KBM-7 (cell line): ENCODE results near the gene MKX.

ENCODE experiments used
- DNase-seq: peaks from one replicate; pipeline ENCODE4 v3.0.0-alpha.2; 2015
- in situ Hi-C: fragments of 300-500 bp; cut with MboI; formaldehyde crosslinking; loops from 2 replicates; pipeline ENCODE4 v1.14.3; 2020; ENCODE audit warnings: low sequenced_read_pairs, low pct_unique_long_range_greater_than_20kb, mixed read lengths

MKX gene

GRCh38 chr10:27743012-27743876 is 2.4 kb downstream of the MKX start:
- no peak for DNase-seq
- in situ Hi-C loops = no loop called here

DNA sequence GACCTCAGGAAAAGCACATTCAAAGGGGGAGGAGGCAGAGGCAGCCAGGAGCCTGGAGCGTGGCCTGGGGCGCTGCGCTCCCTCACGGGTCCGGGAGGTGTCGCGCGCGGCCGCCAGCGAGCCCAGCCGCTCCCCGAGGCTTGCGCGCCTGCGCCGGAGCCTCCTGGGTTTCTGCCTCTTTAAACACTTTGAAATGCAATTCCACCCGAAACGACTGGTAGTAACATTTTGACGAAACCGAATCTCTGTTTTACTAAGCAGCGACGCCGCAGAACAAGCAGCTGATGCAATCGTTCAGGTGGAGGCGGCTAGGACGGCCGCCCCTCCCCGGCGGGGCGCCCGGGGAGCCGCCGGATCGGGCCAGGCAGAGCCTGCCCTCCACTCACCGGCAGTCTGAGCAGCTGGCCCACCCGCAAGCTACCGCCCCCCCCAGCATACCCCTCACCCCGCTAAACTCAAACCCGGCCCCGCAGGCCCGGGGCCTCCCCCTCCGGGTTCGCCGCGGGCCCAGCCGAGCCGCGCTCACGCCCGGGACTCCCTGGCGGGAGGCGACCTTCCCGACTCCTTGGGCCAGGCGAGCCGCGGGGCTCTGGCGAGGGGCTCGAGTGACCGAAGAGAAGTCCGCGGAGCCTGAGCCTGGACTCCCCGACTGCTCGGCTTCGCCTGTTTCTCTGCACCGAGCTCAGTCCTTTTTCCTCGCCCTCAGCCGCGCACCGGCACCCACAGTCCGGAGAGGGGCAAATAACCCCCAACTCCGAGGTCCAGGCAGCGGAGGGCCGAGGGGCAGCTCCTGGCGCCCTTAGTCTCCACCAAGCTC is 3.2 kb downstream of the MKX start:
- peak; percentile 80 for DNase-seq
- in situ Hi-C loops = no loop called here

DNA sequence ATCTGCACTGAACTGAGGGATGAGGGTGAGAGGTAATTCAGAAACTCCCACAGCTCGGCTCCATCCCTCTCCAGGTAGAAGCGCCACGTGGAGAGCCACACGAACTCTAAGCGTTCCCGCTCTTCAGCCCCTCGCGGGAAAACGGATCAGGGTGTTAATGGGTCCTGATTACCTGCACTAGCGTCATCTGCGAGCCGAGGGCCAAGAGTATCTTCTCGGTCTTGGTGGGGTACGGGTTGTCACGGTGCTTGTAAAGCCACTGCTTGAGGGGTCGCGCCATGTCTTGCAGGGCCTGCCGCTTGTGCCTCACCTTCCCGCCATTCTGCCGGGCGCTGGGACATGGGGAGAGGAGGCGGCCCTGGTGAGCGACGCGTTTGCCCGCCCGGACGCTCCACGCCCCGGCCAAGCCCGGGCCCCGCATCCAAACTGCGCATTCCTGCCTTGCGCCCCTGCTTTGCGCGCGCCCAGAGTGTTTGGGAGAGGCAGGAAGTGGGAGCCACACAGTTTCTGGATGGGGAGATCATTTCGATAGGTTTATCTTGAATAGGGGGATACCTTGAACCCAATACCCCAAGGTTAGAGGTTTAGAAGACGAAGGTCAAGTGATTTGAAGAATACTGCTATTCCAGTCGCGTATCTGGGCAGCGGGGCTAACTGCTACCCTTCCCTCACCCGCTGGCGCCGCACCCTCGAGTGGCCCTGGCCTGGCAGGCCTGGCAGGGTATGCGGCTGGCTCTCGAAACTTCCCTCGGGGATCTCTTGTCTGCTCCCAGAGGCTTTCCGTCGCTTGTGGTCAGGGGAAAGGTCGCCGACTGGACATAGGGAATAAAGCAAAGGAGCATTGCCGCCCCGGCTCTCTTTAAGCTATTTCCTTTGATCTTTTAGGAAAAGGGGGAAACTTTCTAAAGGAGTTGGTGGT is 4.2 kb downstream of the MKX start:
- no peak for DNase-seq
- in situ Hi-C loops = no loop called here

DNA sequence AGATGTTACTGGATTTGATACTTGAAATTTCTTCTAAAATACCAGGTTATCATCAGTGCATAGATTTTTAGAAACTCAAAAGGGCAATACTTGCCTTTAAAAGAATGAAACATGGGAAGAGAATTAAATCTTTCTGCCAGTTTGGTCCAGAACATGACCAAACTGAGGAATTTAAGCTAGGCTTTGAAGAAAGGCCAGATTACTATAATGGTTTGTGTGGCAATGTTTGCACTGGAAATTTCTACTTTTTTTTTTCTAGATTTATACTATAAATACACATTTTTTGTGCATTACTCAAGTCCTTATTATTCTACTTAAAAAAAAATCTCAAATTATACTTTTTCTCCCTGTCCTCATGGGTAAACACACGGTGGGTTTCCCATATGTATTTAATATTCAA is 9.2 kb downstream of the MKX start:
- DNase-seq = no peak
- in situ Hi-C loops = no loop called here

DNA sequence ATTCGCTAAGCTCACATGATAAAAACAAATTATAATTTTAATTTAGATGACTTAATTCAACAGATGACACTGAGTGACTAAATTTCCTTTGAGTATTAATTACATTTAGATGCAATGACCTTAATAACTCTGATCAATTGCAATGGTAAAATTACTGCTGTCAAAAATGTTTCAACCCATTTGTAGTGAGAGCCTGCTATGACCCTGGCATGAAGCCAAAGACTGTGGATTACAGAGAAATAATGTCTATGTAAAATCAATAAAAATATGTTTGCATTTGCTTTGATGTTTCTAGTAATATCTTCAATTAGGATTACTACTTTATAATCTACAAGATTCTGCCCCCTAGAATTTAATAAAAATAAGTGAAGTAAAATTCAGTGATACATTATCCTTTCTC is 15.6 kb downstream of the MKX start:
- in situ Hi-C loops = no loop called here
- DNase-seq = no peak

GRCh38 chr10:27728338-27728737 is 17.3 kb downstream of the MKX start:
- DNase-seq = no peak
- in situ Hi-C loops = no loop called here

DNA sequence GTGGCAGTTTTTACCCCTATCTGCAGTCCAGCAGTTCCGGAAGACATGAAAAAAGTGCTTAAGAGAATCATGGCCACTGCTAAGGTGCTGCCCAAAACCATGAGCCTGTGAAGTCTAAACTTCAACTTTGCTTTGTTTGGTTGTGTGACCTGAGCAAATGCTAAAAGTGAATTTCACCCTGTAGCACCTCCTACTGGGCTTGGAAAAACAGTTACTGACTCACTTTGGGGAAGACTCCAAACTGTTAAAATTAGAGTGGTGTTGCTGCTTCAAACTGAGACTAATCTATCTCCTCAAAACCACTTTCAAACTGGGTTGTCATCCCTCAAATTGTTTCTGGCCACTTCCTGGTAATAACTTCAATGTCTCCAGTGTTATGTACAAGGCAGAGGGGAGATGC is 21.3 kb downstream of the MKX start:
- DNase-seq = no peak
- in situ Hi-C loops = no loop called here

- DNase-seq = no peak
- in situ Hi-C loops = no loop called here
These were observed 22.2 kb downstream of the MKX start for GRCh38 chr10:27723436-27723835.

DNA sequence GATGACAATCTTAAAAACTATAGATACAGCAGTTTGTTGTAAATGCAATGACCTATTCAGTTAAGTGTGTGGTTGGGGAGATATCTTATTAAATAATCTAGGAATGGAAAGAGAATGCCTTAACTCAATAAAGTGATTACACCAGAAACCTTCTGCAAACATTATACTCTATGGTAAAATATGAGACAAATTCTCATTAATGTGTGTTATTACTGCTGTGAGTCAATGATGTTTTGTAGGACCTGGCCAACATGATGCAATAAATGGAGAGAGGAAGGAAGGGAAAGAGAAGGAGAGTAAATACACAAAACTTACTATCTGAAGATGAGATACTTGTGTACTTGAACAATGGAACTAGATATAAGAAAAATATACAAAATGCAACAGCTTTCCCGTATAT is 25.1 kb downstream of the MKX start:
- in situ Hi-C loops = no loop called here
- DNase-seq = no peak

- DNase-seq = no peak
- in situ Hi-C loops = no loop called here
These were observed 26.6 kb downstream of the MKX start for GRCh38 chr10:27719052-27719451.

- in situ Hi-C loops = no loop called here
- DNase-seq = no peak
These were observed 27.8 kb downstream of the MKX start for GRCh38 chr10:27717861-27718260.

- DNase-seq = no peak
- in situ Hi-C loops = no loop called here
These were observed 28.4 kb downstream of the MKX start for GRCh38 chr10:27717224-27717623.

DNA sequence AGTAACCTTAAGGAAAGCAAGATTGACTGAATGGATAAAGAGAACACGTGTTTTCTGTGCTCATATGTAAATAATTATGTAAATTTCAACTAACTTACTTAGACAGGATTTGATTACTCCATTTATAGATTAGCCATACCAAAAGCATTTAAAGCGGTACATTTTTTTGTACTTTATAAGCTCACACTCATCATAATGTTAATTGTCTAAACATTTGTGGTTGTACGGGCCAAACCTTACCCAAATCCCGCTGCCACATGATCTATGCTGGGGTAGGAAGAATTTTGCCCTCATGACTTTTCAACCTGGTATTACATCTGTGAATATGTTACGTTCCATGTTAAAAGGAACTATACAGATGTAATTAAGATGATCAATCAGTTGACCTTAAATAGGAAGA is 29.1 kb downstream of the MKX start:
- in situ Hi-C loops = no loop called here
- no peak for DNase-seq

GRCh38 chr10:27715505-27715904 is 30.1 kb downstream of the MKX start:
- in situ Hi-C loops = no loop called here

GRCh38 chr10:27714349-27714748 is 31.3 kb downstream of the MKX start:
- DNase-seq = no peak
- in situ Hi-C loops = no loop called here

More at GRCh38 chr10:27715505-27715904, 30.1 kb downstream of the MKX start:
- no peak for DNase-seq

- no peak for DNase-seq
- in situ Hi-C loops = no loop called here
These were observed 31.7 kb downstream of the MKX start for GRCh38 chr10:27713941-27714340.

DNA sequence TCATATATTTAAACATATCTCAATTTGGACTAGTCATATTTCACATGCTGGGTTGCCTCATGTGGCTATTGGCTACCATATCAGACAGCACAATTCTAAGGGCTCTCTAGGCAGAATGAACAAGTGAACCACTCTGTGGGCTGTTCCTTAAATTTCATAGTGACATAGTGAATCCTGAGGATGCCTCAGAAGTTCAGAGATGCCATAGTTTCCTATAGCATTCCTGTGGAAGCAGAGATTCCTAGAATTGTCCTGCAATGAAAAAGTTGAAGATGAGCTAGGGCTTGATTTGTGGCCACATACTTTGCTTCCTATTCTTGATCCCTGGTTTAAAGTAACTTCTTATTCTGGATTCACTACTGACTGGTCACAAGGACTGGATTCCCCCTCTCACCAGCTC is 35.6 kb downstream of the MKX start:
- in situ Hi-C loops = no loop called here
- no peak for DNase-seq

DNA sequence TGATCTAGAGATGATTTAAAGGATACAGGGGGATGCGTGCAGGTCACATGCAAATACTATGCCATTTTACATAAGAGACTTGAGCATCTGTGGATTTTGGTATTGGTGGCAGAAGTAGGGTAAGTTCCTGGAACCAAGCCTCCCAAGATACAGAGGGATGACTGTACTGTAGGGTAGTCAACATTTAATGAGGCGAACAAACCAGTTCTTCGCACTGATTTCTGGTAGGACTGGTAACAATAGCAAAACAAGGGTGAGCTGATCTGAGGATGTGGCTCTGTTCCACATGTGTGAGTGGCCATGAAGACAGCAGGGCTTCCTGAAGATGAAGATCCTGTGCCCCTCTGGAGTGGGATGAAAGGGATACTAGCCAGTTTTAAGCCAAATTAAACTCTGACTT is 36.3 kb downstream of the MKX start:
- DNase-seq = no peak
- in situ Hi-C loops = no loop called here

- no peak for DNase-seq
- in situ Hi-C loops = no loop called here
These were observed 43.6 kb downstream of the MKX start for GRCh38 chr10:27701938-27702537.
